NCI-H146 treated with DMSO at 0.1 percent for 48 hours (cell line): ENCODE measurements around the gene MGRN1.

Experiments used
- DNase-seq: peaks from one replicate; lab custom pipeline; 2025; ENCODE audit not compliant: unreplicated experiment; lab: John Stamatoyannopoulos, UW

The MGRN1 gene

DNA sequence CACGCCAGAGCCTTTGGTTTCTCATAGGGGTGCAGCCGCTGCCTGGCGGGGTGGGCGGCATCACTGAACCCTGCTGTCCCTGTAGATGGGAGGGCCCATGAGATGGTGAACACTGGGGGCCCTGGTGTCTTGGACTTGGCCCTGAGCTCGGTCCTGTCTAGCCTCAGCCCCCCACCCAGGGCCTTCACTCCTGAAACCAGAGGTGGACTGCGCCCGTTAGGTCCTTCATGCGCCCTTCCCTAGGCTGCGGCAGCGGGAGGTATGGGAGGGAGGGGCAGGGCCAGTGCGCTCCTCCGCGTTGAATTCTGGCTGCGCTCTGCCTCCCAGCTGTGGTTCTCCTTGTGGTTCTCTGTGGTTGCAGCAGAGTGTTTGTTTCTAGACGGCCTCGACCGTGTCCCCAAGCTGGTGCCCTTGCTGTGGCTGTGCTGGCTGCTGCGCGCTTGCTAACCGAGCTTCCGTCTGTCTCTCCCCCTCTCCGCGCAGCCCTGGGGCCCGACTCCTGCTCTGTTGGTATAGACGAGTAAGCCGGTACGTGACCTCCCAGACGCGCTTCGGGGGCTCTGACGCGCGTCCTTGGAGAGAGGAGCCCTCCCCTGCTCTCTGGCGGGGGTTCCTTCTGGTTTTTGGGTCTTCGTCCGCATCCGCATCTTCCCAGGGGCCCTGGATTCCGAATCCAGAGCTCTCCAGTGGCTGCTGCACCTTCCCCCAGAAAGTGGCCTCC is 61.3 kb downstream of the MGRN1 start:
- DNase-seq, result no peak

GRCh38 chr16:4686497-4687210 is 62.0 kb downstream of the MGRN1 start:
- no peak for DNase-seq

DNA sequence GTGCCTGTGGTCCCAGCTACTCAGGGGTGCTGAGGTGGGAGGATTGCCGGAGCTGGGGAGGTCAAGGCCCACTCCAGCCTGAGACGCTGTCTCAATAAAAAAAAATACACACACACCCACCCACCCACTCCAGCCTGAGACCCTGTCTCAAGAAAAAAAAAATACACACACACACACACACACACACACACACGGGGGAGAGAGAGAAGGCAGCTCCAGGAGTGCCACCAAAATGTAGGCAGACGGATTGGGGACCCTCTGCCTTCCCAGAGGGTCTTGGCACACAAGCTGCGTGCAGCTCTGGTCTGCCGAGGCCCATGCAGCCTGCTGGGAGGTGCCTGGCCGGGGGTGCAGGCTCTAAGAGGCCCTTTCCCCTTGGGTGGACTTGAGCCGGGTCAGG is 62.8 kb downstream of the MGRN1 start:
- DNase-seq, result no peak

- DNase-seq, result no peak
These were observed 63.5 kb downstream of the MGRN1 start for GRCh38 chr16:4687946-4688673.

DNA sequence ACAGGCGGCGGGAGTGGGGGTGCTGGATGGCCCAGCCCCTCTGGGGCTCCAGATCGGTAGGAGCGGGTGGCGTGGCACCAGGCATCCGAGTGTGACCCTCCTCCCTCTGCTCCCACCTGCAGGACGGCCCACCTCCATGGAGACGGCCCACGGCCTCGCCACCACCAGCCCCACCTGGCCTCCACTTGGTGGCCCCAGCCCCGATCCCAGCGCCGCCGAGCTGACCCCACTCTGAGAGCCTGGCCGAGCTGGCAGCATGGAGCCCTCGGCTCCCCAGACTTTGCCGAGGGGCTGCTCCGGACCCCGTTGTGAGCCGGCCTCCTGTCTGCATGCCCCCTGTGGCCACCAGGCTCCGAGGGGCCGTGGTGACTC is 64.0 kb downstream of the MGRN1 start:
- no peak for DNase-seq

DNA sequence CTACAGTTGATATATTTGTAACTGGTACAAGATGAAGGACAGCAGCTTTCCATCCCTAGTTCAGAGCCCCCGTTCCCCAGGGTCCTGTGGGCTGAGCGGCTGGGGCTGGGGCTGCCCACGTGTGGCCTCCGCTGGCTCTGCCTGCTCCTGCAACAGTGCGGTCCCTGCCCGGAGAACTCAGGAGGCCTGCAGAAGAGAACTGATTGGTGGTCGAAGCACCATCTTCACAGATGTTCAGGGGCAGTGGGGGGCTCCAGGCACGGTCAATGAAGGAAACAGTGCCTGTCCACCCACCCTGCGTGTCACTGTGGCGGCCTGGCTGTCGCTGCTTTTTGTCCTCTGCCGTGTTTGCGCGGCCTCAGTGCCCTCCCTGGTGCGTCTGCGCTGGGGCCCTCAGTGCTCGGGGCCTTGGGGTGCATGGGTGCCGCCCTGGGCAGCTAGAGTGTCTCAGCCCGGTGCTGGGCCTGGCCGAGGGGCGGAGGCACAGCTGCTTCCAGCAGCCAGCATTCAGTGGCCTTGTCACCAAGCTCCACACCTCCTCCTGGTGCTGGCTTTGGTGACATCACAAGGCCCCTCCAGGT is 64.6 kb downstream of the MGRN1 start:
- DNase-seq, result no peak

- no peak for DNase-seq
These were observed 65.5 kb downstream of the MGRN1 start for GRCh38 chr16:4689864-4690704.

DNA sequence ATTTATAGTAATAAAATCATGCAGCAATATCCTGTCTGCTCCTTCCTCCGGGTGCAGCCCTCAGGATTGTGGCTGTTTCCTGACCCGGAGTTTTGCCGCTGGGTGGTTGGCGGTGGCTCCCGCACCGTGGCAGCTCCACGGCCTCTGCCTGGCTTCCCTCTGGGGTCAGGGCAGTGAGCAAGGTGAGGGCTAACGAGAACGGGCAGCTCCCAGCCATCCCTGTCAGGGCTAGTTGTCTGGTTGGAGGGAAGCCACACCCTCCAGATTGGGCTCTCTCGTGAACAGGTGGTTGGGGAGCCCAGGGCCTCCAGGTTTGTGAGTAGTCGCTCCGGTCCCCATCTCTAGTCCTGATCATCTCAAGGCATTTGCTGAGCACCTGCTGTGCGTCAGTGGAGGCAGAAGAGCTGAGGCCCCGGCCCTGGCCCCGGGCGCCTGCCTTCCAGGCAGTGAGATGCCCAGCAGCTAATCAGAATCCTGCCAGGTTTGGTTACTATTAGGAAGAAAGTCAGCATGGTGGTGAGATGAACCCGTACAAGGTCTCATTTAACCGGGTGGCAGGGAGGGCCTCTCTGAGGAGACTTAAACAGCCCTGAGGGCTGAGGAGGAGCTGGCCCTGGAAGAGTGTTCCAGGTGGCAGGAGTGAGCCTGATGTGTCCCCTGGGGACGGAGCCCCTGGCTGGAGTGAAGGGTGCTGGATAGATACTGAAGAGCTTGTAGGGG is 66.5 kb downstream of the MGRN1 start:
- no peak for DNase-seq

DNA sequence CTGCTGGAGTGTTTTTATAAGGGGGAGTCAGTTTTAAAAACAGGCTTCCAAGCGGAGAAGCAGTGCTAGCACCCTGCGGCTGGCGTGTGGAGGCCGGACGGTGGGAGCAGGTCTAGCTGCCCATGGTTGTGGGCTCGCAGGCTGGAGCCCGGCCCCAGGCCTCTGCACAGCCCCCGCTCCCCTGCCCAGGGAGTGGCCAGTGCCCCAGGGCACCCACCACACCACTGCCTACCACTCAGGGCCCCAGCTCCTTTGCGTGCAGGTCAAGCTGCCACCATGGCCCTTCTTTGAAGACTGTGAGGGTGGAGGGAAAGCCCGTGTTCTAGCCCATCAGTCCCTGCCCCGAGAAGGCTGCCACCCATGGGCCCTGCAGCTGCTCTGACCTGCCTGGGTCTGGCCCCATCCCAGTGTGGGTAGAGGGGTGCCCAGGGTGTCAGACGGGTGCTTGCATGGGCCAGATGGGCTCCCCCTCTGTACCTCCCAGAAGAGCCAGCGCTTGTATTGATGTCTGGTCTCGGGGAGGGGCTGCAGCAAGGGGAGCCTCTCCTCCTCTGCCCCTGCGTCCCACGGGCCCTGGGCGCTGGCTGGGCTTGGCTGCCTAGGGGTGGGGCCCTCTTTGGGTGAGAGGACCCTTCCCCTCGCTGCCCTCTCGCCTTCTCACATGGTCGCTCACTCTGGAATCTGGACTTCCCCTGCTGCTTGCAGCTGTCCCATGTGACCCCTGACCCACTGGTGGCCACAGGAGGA is 67.2 kb downstream of the MGRN1 start:
- no peak for DNase-seq

DNA sequence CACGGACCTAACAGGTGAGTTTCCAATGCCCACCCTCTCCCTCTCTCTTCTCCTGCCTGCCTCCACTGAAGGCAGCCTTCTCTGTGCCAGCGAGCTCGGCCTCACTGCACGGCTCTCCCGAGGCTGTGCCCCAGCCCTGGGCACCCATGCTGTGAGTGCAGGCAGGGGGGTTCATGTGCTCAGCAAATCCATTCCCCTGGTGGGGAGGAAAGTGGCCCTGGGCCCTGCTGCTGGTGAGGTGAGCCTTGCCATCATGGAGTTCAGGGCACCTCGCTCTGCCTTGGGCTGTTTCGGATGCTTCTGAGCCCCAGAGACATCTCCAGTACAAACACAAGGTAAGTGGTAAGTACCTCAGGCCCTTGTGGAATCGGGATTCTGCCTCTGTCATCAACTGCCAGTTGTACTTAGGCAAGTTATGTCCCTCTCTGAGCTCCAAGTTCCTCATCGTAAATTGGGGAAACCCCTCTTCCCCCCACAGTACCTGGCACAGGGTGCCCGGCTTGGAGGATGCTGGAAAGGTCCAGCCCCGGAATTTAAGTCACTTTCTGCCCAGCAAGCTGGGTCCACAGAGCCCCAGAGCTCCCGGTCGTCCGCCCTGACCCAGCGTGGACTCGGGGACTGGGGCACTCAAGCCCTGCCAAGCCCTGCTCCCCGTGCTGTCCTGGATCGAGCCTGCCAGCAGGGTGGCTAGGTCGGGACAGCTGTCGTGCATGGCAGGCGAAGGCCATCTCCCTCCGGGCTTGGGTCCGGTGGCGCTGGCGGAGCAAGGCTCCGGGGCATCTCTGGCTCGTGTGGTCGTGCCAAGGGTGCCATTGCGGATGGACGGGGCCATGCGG is 68.1 kb downstream of the MGRN1 start:
- no peak for DNase-seq

DNA sequence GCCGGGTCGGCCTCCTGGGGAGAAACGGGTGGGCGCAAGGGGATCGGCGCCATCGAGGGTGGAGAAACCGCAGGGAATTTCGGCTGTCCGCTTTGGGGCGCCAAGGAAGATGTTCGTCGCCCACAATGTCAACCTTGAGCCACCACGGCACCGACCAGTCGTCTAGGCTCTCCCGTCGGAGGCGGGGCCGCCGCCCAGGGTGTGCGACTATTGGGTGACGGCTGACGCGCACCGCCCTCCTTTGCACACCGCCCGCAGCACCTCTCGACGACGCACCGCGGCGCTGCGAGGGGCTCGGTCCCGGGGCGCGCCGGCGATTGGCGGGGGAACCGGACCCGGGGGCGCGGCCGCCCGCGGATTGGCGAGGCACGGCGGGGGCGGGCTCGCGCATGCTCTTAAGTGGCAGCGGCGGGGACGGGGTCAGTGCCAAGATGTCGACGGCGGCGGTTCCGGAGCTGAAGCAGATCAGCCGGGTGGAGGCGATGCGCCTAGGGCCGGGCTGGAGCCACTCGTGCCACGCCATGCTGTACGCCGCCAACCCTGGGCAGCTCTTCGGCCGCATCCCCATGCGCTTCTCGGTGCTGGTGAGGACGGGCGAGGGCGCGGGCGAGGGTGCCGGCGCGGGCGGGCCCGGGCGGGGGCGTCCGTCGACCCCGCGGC is 68.8 kb downstream of the MGRN1 start, which contains the start of gene NUDT16L1:
NUDT16L1 (plus strand) TSS at position 267 of the 660 bp plus-strand sequence; CDS start at position 432, 165 bp downstream.
- DNase-seq, result peak; percentile 92

DNA sequence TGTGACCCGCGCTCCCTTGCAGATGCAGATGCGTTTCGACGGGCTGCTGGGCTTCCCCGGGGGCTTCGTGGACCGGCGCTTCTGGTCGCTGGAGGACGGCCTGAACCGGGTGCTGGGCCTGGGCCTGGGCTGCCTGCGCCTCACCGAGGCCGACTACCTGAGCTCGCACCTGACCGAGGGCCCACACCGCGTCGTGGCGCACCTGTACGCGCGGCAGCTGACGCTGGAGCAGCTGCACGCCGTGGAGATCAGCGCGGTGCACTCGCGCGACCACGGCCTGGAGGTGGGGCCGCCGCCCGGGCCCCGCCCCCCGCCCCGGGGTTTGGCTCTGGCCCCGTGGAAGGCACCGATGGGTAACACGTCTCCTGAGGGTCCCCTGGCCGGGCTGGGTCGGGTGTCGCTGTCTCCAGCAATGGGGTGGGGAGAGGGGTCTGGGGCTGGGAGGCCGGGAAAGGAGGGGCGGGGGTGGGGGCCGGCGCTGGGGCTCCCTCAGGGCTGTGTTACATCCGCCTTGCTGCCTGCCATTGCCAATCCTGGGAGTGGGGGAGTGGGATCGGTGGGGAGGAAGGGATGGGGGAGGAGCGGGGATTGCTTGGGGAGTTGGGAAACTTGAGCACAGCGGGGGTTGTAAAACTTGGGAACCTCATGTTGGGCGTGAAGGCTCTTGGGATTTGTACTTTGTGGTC is 69.5 kb downstream of the MGRN1 start:
- peak; percentile 10 for DNase-seq

DNA sequence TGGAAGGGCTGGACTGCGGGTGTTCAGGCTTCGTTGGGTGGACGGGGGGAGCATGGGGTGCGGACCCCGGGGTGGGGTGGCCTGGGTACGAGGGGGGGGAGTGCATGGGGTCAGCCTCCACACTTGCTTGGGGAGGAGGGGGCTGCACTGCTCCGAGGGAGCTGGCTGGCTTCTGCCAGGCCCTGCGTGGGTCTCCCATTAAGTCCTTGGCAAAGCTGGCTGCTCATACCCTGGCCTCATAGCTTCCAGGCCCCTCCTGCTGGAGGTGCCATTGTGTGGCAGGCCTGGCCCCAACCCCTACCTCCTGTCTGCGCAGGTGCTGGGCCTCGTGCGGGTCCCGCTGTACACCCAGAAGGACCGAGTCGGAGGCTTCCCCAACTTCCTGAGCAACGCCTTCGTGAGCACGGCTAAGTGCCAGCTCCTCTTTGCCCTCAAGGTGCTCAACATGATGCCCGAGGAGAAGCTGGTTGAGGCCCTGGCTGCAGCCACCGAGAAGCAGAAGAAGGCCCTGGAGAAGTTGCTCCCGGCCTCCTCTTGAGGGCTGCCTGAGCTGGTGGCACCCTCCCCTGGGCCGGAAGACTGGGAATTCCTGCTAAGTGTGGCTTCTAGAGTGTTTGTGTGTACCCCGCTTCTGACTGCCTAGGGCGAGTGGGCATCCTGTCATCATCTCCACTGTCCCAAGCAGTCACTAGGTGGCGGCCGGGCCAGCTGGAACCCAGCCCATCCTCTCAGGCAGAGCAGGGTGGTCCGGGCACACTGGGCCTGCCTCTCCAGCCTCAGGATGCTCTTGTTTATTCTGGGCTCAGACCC is 70.2 kb downstream of the MGRN1 start:
- DNase-seq, result no peak

DNA sequence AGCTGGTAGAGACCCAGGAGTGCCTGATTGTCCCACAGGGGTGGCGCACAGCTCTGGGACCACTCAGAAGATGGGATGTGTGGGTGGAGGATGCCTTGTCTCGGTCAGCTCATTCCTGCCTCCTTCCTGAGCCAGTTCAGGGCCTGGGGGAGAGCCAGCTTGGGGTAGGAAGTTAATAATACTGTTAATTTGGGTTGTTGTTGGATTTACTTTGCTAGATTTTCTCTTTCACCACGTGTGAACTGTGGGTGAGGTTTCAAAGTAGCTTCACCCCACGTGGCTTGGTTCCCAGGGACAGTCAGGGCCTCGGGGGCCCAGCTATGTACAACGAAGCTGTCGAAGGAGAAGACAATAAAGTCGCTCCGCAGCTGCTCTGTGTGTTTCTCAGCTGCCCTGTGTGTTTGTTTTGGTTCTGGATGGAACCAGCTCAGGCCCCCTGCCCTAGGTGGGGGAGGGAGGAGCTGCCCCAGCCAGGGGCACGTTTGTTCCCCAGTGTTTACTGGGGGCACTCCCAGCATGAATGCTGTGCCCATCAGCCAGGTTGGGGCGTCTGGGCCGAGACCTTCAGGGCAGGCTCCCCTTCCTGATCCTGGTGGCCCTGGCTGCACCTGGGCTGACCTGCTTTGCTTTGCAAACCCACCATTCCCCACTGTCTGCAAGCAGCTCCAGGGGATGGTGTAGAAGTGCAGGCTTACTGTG is 71.0 kb downstream of the MGRN1 start:
- no peak for DNase-seq

DNA sequence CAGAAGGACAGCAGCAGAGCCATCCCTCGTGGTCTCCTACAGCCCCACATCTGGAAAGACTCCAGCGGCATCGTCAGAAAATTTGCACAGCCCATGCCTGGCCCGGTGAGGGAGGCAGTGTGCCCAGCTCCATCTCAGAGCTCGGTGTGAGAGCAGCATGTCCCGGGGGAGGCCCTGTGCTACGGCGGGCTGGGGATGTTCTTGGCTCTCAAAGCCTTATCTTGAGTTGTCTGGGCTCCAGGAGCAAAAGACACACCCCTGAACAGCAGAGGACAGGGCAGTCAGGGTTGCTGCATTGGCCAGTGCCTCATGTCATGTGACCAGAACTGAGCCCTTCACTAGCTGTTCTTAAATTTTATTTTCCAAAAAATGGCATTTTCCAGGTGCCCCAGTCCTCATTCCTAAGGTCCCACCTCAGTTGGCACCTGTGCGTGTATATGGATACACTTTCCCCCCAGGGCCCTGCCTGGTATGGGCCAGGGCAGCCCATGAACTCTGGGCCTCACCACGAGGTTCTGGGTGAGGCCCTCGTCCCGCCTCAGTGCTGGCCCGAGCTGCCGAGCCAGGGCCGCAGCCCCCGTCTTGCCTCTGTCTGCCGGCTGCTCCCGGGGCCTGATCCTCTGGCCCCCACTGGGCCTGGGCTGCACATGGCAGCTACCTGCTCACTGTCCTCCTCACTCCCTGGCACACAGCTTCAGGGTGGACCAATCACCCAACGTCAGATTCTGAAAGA is 71.7 kb downstream of the MGRN1 start:
- DNase-seq, result no peak
